ENCODE data around the gene BICC1.

GRCh38 chr10:58806970-58807628 lies 294.4 kb downstream of the BICC1 start:
- TF ChIP-seq CTCF (IDR thresholded peaks at IDR 0.05) (no peak), EZH2 (IDR thresholded peaks at IDR 0.05; ENCODE audit: borderline replicate concordance, insufficient read depth, low read depth, low read length, poor library complexity, severe bottlenecking) (no peak)

Measured in B cell (primary cell).